HepG2 (cell line): ENCODE data around the gene FAM200B. TPM values are rescaled to one million over a fixed set of nuclear protein-coding genes. Genes with fewer than 3 reads are reported as not detected.

Source experiments
- BORCS8-MEF2B ChIP-seq: sonication (generic); formaldehyde crosslinking; IDR thresholded peaks from 2 replicates; pipeline ENCODE4 v1.8.0; 2022; ENCODE audit warnings: mild to moderate bottlenecking, missing genetic modification reagents
- GATAD1 ChIP-seq: IDR thresholded peaks from 2 replicates; pipeline ENCODE4 v1.6.1; 2016; ENCODE audit warnings: missing genetic modification reagents, missing compliant biosample characterization
- HNRNPH1 ChIP-seq: fragments of 200-400 bp; formaldehyde crosslinking; optimal IDR thresholded peaks from 2 replicates; pipeline ENCODE3; 2017; ENCODE audit warnings: mild to moderate bottlenecking, low read depth, low read length
- KIAA2018 ChIP-seq: sonication (generic); formaldehyde crosslinking; IDR thresholded peaks from 2 replicates; pipeline ENCODE4 v1.5.0; 2020; ENCODE audit warnings: mild to moderate bottlenecking, missing genetic modification reagents, borderline replicate concordance
- LCORL ChIP-seq, 2 experiments: fragments of 450-650 bp in 1 of 2; sonication (generic) in 1 of 2; formaldehyde crosslinking in 1 of 2; IDR thresholded peaks; 2 replicates each; pipeline versions ENCODE4 v1.5.0 to v1.6.1; 2017 to 2020; ENCODE audit warnings: antibody characterized with exemption in 1 of 2, missing genetic modification reagents in 1 of 2
- NKX3-1 ChIP-seq: sonication (generic); formaldehyde crosslinking; IDR thresholded peaks from 2 replicates; pipeline ENCODE4 v1.5.0; 2020; ENCODE audit warnings: missing genetic modification reagents
- PLRG1 ChIP-seq: fragments of 450-650 bp; conservative IDR thresholded peaks from 2 replicates; pipeline ENCODE4 v1.6.1; 2016
- TRAFD1 ChIP-seq: sonication (generic); formaldehyde crosslinking; IDR thresholded peaks from 2 replicates; pipeline ENCODE4 v1.5.1; 2020; ENCODE audit warnings: missing genetic modification reagents, mild to moderate bottlenecking, borderline replicate concordance
- ZNF121 ChIP-seq: sonication (generic); formaldehyde crosslinking; IDR thresholded peaks from 2 replicates; pipeline ENCODE4 v1.5.0; 2020; ENCODE audit warnings: mild to moderate bottlenecking, missing genetic modification reagents
- ZNF567 ChIP-seq: sonication (generic); formaldehyde crosslinking; IDR thresholded peaks from 2 replicates; pipeline ENCODE4 v1.8.1; 2023; ENCODE audit warnings: mild to moderate bottlenecking, missing genetic modification reagents, borderline replicate concordance
- ZNF609 ChIP-seq: sonication (generic); formaldehyde crosslinking; IDR thresholded peaks from 2 replicates; pipeline ENCODE4 v1.4.0; 2020; ENCODE audit warnings: mild to moderate bottlenecking, missing genetic modification reagents, borderline replicate concordance
- ZNF615 ChIP-seq: sonication (generic); formaldehyde crosslinking; IDR thresholded peaks from 2 replicates; pipeline ENCODE4 v1.5.0; 2020; ENCODE audit warnings: mild to moderate bottlenecking, missing genetic modification reagents, borderline replicate concordance
- ZNF713 ChIP-seq: sonication (generic); formaldehyde crosslinking; IDR thresholded peaks from 2 replicates; pipeline ENCODE4 v1.4.0; 2020; ENCODE audit warnings: mild to moderate bottlenecking, missing genetic modification reagents
- polyA plus RNA-seq, 8 experiments: library from polyadenylated mRNA; depleted of rRNA in 3 of 8; stranded (reverse) in 7 of 8; unstranded in 1 of 8; fragments of >200 nt; fragmentation: Illumina TruSeq in 4 of 8; extraction: Trizol in 4 of 8; gene quantifications; 2 replicates each; pipeline versions ENCODE4 v1.2.1 to v1.2.3, GENCODE V29; 2011 to 2016; ENCODE audit warnings: low read depth in 4 of 8, missing spikeins in 1 of 8, mixed read lengths in 1 of 8; ENCODE audit not compliant: insufficient read depth in 1 of 8
- total RNA-seq, 5 experiments: library from RNA; depleted of rRNA; stranded (reverse); fragments of >200 nt; fragmentation: Illumina TruSeq; extraction: Trizol; gene quantifications; 2 replicates each; pipeline ENCODE4 v1.2.3, GENCODE V29; 2016; ENCODE audit warnings: low read depth in 1 of 5

The FAM200B gene
- total and polyA plus RNA-seq, 2 of the 13 experiments (the other 11 are each of a cell fraction or from before 2014, with no cell fraction given): 25.6 to 41.8 TPM

- TF ChIP-seq KIAA2018 (CRISPR knock-in tag): no peak
- no peak for TF ChIP-seq ZNF121 (CRISPR knock-in tag)
- peak; percentile 85; the same call in 1 of the 2 replicates for TF ChIP-seq BORCS8-MEF2B (CRISPR knock-in tag)
- TF ChIP-seq PLRG1: no peak
- peak; percentile 88; the same call in 1 of the 2 replicates for TF ChIP-seq TRAFD1
- TF ChIP-seq ZNF609: peak; percentile 37; the same call in 1 of the 2 replicates
- TF ChIP-seq GATAD1: peak; percentile 88
- TF ChIP-seq ZNF567 (CRISPR knock-in tag): peak; percentile 86; the same call in 1 of the 2 replicates
- no peak for TF ChIP-seq ZNF615
- TF ChIP-seq LCORL (IDR thresholded peaks at IDR 0.05): no peak
- TF ChIP-seq LCORL (CRISPR knock-in tag; IDR thresholded peaks at IDR 0.05): peak; percentile 66; the same call in 1 of the 2 replicates
- no peak for TF ChIP-seq ZNF713
- TF ChIP-seq HNRNPH1: no peak
- peak; percentile 66; the same call in 1 of the 2 replicates for TF ChIP-seq NKX3-1 (CRISPR knock-in tag)
These were observed at the start of gene FAM200B (continued) for GRCh38 chr4:15681372-15682241.
